Activated T-cell treated with anti-CD3 and anti-CD28 coated beads for 48 hours (primary cell): ENCODE measurements around the gene ZNF521.

Experiments
- DNase-seq: peaks from one replicate; pipeline ENCODE4 v3.0.0-alpha.2; 2020; ENCODE audit warnings: low read depth

ZNF521 gene

GRCh38 chr18:25125680-25126079 is 226.3 kb downstream of the ZNF521 start:
- no peak for DNase-seq

GRCh38 chr18:25123438-25124232 is 228.3 kb downstream of the ZNF521 start:
- no peak for DNase-seq

GRCh38 chr18:25121442-25121841 is 230.5 kb downstream of the ZNF521 start:
- no peak for DNase-seq

- DNase-seq = no peak
These were observed 238.4 kb downstream of the ZNF521 start for GRCh38 chr18:25113566-25113965.

GRCh38 chr18:25112821-25113434 is 239.0 kb downstream of the ZNF521 start:
- no peak for DNase-seq

- DNase-seq = no peak
These were observed 240.3 kb downstream of the ZNF521 start for GRCh38 chr18:25111377-25112288.

GRCh38 chr18:25109484-25109883 is 242.5 kb downstream of the ZNF521 start:
- DNase-seq = no peak

- DNase-seq = no peak
These were observed 248.4 kb downstream of the ZNF521 start for GRCh38 chr18:25103468-25104155.

- no peak for DNase-seq
These were observed 249.3 kb downstream of the ZNF521 start for GRCh38 chr18:25102662-25103061.

- DNase-seq = no peak
These were observed 251.5 kb downstream of the ZNF521 start for GRCh38 chr18:25100418-25100817.

- DNase-seq = no peak
These were observed 252.1 kb downstream of the ZNF521 start for GRCh38 chr18:25099895-25100294.

GRCh38 chr18:25097569-25098056 is 254.4 kb downstream of the ZNF521 start:
- DNase-seq = no peak

GRCh38 chr18:25097057-25097456 is 254.9 kb downstream of the ZNF521 start:
- DNase-seq = no peak

- DNase-seq = no peak
These were observed 258.8 kb downstream of the ZNF521 start for GRCh38 chr18:25093141-25093540.

- DNase-seq = no peak
These were observed 262.5 kb downstream of the ZNF521 start for GRCh38 chr18:25089470-25089869.

GRCh38 chr18:25086876-25087275 is 265.1 kb downstream of the ZNF521 start:
- DNase-seq = no peak

GRCh38 chr18:25081001-25081400 is 271.0 kb downstream of the ZNF521 start:
- DNase-seq = no peak

- no peak for DNase-seq
These were observed 271.8 kb downstream of the ZNF521 start for GRCh38 chr18:25080211-25080610.

GRCh38 chr18:25077944-25078723 is 273.8 kb downstream of the ZNF521 start:
- DNase-seq = no peak

- no peak for DNase-seq
These were observed 274.7 kb downstream of the ZNF521 start for GRCh38 chr18:25077038-25077943.
